Fibroblast of lung (primary cell): Measurements from ENCODE around the gene NFS1. TPM values are rescaled to one million over a fixed set of nuclear protein-coding genes. Genes with fewer than 3 reads are reported as not detected.
"Not testable (repeated sequence)": the region's sequence is repeated elsewhere in the genome, so short reads cannot be mapped to it uniquely, and the experiment has no call there.

Experiments used
- DNase-seq, 2 donors: peaks; one replicate each; pipeline versions ENCODE4 v3.0.0 to v3.0.0-alpha.2; 2010; ENCODE audit warnings: low read depth in 2 of 2
- H2AFZ ChIP-seq: 2 replicates; pipeline ENCODE4 v1.5.1; 2012; ENCODE audit warnings: low read length, control low read depth, inconsistent platforms
- H3K27ac ChIP-seq: 2 replicates; pipeline ENCODE4 v1.5.1; 2011; ENCODE audit warnings: low read length, control low read depth; ENCODE audit not compliant: insufficient read depth
- H3K27me3 ChIP-seq: 2 replicates; pipeline ENCODE4 v1.5.1; 2011; ENCODE audit warnings: mild to moderate bottlenecking, low read length; ENCODE audit not compliant: control insufficient read depth, insufficient read depth
- H3K36me3 ChIP-seq: 2 replicates; pipeline ENCODE4 v1.5.1; 2011; ENCODE audit warnings: low read length; ENCODE audit not compliant: control insufficient read depth, insufficient read depth
- H3K4me1 ChIP-seq: 2 replicates; pipeline ENCODE4 v1.5.1; 2011; ENCODE audit warnings: low read length; ENCODE audit not compliant: control insufficient read depth, insufficient read depth; ENCODE audit errors: extremely low read depth
- H3K4me2 ChIP-seq: 2 replicates; pipeline ENCODE4 v1.5.1; 2011; ENCODE audit warnings: low read length, control low read depth; ENCODE audit not compliant: insufficient read depth; ENCODE audit errors: extremely low read depth
- H3K4me3 ChIP-seq, 4 experiments: fragments of 200-600 bp in 1 of 4; sonication (generic) in 1 of 4; replicated peaks in 1 of 4; 2 replicates each; pipeline ENCODE4 v1.5.1; 2011 to 2016; ENCODE audit warnings: low read length in 4 of 4, low read depth in 3 of 4, mild to moderate bottlenecking in 3 of 4, control low read depth in 2 of 4, inconsistent platforms in 1 of 4, mixed read lengths in 1 of 4; ENCODE audit not compliant: insufficient read depth in 1 of 4; ENCODE audit errors: control extremely low read depth in 1 of 4
- H3K79me2 ChIP-seq: 2 replicates; pipeline ENCODE4 v1.5.1; 2012; ENCODE audit warnings: mild to moderate bottlenecking, low read length, inconsistent platforms; ENCODE audit not compliant: control insufficient read depth, insufficient read depth
- H3K9ac ChIP-seq: 2 replicates; pipeline ENCODE4 v1.5.1; 2011; ENCODE audit warnings: mild to moderate bottlenecking, low read length, control low read depth; ENCODE audit not compliant: insufficient read depth
- H3K9me3 ChIP-seq: 2 replicates; pipeline ENCODE4 v1.5.1; 2012; ENCODE audit warnings: low read depth, low read length; ENCODE audit not compliant: control insufficient read depth, insufficient read depth
- H4K20me1 ChIP-seq: 2 replicates; pipeline ENCODE4 v1.5.1; 2011; ENCODE audit warnings: low read length; ENCODE audit not compliant: control insufficient read depth, insufficient read depth; ENCODE audit errors: extremely low read depth
- CTCF ChIP-seq, 2 donors: IDR thresholded peaks in 1 of 2; conservative IDR thresholded peaks in 1 of 2; 1 replicate in 1 of 2; 2 replicates in 1 of 2; pipeline ENCODE4 v1.5.1; 2011 to 2012; ENCODE audit warnings: low read length in 2 of 2, control low read depth in 1 of 2, inconsistent platforms in 1 of 2, low read depth in 1 of 2, mild to moderate bottlenecking in 1 of 2
- EZH2 ChIP-seq: IDR thresholded peaks from 2 replicates; pipeline ENCODE4 v1.5.1; 2012; ENCODE audit warnings: low read length, control low read depth, mild to moderate bottlenecking; ENCODE audit errors: missing control alignments
- polyA plus RNA-seq, 2 donors: library from polyadenylated mRNA; depleted of rRNA in 1 of 2; stranded (reverse) in 1 of 2; unstranded in 1 of 2; fragments of >200 nt; gene quantifications; 2 replicates each; pipeline ENCODE4 v1.2.1, GENCODE V29; 2011 to 2012; ENCODE audit warnings: missing spikeins in 1 of 2
- total RNA-seq: library from RNA; depleted of rRNA; stranded (reverse); fragments of >200 nt; gene quantifications from 2 replicates; pipeline ENCODE4 v1.2.1, GENCODE V29; 2014

The NFS1 gene
- total and polyA plus RNA-seq, 2 donors (not counting 1 experiment from before 2014, with no cell fraction given), result 31.7 to 34.7 TPM

- Histone ChIP-seq H3K79me2 (peaks cover 59% of the 10 kb centered on the region), H3K27ac (no peak overlapping the region), H3K4me3 (no peak overlapping the region), H3K27me3 (no peaks in the 10 kb centered on the region), H3K4me1 (no peaks in the 10 kb centered on the region), H3K9ac (no peak overlapping the region), H4K20me1 (no peaks in the 10 kb centered on the region), H3K4me2 (no peak overlapping the region), H3K9me3 (no peaks in the 10 kb centered on the region), H3K36me3 (peaks cover 18% of the 10 kb centered on the region), H2AFZ (no peak overlapping the region)
- no peak for TF ChIP-seq CTCF (conservative IDR thresholded peaks at IDR 0.05 in 1 of 2, IDR thresholded peaks at IDR 0.05 in 1 of 2; ENCODE audit: low read depth in 1 of 2, low read length in 2 of 2)
- TF ChIP-seq EZH2, result no peak
- DNase-seq, result no peak
Observed at GRCh38 chr20:35709259-35709658, 10.1 kb upstream of the NFS1 start.

- H3K79me2 ChIP-seq, result peaks cover 52% of the 10 kb centered on the region
- H3K4me3 ChIP-seq, result no peak overlapping the region
- H3K4me2 ChIP-seq, result no peak overlapping the region
- no peaks in the 10 kb centered on the region for H3K4me1 ChIP-seq
- no peak overlapping the region for H2AFZ ChIP-seq
- peaks cover 17% of the 10 kb centered on the region for H3K36me3 ChIP-seq
- TF ChIP-seq EZH2 (no peak), CTCF (conservative IDR thresholded peaks at IDR 0.05 in 1 of 2, IDR thresholded peaks at IDR 0.05 in 1 of 2; ENCODE audit: low read depth in 1 of 2, low read length in 2 of 2) (no peak)
- no peak overlapping the region for H3K27ac ChIP-seq
- H3K27me3 ChIP-seq, result no peaks in the 10 kb centered on the region
- no peaks in the 10 kb centered on the region for H3K9me3 ChIP-seq
- no peak overlapping the region for H3K9ac ChIP-seq
- H4K20me1 ChIP-seq, result no peaks in the 10 kb centered on the region
- no peak for DNase-seq
Observed at GRCh38 chr20:35708502-35708901, 9.3 kb upstream of the NFS1 start.

- H3K79me2 ChIP-seq, result peaks cover 40% of the 10 kb centered on the region
Observed at GRCh38 chr20:35706591-35707529, 7.7 kb upstream of the NFS1 start.

GRCh38 chr20:35705894-35706293, 6.7 kb upstream of the NFS1 start:
- H3K9ac ChIP-seq, H3K4me3 ChIP-seq, H3K4me2 ChIP-seq, H2AFZ ChIP-seq, H3K27me3 ChIP-seq, H3K9me3 ChIP-seq, H3K4me1 ChIP-seq, H3K27ac ChIP-seq, H4K20me1 ChIP-seq, DNase-seq: not testable (repeated sequence)
- H3K79me2 ChIP-seq, result peaks cover 34% of the 10 kb centered on the region
- H3K36me3 ChIP-seq, result peaks cover 16% of the 10 kb centered on the region

More at GRCh38 chr20:35706591-35707529, 7.7 kb upstream of the NFS1 start:
- H3K4me2 ChIP-seq, H3K27ac ChIP-seq, H2AFZ ChIP-seq, H3K9ac ChIP-seq, H3K4me1 ChIP-seq, H4K20me1 ChIP-seq, H3K27me3 ChIP-seq, H3K9me3 ChIP-seq, H3K4me3 ChIP-seq, DNase-seq: not testable (repeated sequence)
- H3K36me3 ChIP-seq, result peaks cover 12% of the 10 kb centered on the region
